ENCODE results near the gene ARHGAP40. TPM values are rescaled to one million over a fixed set of nuclear protein-coding genes. Genes with fewer than 3 reads are reported as not detected.

ARHGAP40 gene
- total and polyA plus RNA-seq, 2 of the 13 experiments (the other 11 are each of a cell fraction or from before 2014, with no cell fraction given): 0.75 to 2.1 TPM

DNA sequence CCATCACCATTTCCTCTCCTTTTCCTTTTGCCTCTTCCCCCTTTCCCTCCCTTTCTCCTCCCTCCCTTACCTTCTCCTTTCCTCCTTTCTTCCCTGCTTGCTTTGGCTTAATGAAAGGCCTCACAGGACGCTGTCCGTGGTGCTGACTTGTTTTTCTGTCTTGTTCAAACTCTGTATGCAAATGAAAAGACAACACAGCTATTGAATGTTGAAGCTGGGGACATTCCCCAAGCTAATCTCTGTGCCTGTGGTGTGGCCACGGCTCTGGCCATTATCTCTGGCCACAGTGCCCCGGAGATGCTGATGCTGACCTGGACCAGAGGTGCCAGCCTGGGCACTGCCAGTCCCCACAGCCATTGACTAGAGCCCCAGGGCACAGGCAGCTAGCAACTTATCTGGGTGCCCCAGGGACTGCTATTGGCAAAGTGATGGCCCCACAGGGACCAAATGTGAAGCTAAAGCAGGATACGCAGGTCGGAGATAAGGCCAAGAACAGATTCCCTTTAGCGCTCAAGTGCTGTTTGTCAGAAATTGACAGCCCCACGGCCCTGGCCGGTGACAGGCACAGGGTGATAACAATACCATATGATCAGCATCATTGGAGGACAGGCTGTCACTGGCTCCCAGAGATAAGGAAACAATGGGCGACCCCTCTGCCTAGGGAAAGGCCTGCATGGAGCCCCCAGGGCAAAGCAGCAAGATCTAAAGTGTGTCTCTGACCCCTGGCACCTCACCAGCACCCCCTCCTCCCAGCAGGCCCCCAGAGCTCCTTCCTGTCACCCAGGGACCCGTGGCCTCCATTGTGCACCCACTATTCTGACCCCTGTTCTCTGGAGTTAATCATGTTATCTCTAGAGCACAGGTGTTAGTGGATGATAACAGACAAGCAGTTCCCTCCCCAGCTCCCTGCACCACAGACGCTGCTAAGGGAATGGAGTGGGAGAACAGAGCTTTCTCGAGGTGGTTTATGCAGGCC is 91.1 kb downstream of the ARHGAP40 start (continued):
- TF ChIP-seq, protein P1, sequence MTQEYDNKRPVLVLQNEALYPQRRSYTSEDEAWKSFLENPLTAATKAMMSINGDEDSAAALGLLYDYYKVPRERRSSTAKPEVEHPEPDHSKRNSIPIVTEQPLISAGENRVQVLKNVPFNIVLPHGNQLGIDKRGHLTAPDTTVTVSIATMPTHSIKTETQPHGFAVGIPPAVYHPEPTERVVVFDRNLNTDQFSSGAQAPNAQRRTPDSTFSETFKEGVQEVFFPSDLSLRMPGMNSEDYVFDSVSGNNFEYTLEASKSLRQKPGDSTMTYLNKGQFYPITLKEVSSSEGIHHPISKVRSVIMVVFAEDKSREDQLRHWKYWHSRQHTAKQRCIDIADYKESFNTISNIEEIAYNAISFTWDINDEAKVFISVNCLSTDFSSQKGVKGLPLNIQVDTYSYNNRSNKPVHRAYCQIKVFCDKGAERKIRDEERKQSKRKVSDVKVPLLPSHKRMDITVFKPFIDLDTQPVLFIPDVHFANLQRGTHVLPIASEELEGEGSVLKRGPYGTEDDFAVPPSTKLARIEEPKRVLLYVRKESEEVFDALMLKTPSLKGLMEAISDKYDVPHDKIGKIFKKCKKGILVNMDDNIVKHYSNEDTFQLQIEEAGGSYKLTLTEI (CRISPR knock-in tag; conservative IDR thresholded peaks at IDR 0.05): no peak
- TF ChIP-seq, protein P2, sequence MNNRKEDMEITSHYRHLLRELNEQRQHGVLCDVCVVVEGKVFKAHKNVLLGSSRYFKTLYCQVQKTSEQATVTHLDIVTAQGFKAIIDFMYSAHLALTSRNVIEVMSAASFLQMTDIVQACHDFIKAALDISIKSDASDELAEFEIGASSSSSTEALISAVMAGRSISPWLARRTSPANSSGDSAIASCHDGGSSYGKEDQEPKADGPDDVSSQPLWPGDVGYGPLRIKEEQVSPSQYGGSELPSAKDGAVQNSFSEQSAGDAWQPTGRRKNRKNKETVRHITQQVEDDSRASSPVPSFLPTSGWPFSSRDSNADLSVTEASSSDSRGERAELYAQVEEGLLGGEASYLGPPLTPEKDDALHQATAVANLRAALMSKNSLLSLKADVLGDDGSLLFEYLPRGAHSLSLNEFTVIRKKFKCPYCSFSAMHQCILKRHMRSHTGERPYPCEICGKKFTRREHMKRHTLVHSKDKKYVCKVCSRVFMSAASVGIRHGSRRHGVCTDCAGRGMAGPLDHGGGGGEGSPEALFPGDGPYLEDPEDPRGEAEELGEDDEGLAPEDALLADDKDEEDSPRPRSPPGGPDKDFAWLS (CRISPR knock-in tag; IDR thresholded peaks at IDR 0.05; ENCODE audit: borderline replicate concordance): no peak
- peak; percentile 94 for TF ChIP-seq CCDC6 (CRISPR knock-in tag; IDR thresholded peaks at IDR 0.05)
- TF ChIP-seq ATRX (CRISPR knock-in tag; IDR thresholded peaks at IDR 0.05; ENCODE audit: borderline replicate concordance): no peak
- no peak for TF ChIP-seq SOX13 (IDR thresholded peaks at IDR 0.05)
- peak in 1 of 2 experiments; percentile 68; a peak in 2 of 4 replicates for TF ChIP-seq SOX13 (CRISPR knock-in tag; conservative IDR thresholded peaks at IDR 0.05 in 1 of 2, IDR thresholded peaks at IDR 0.05 in 1 of 2)
- TF ChIP-seq TCF7 (IDR thresholded peaks at IDR 0.05; ENCODE audit: low read depth): no peak
- TF ChIP-seq GZF1 (CRISPR knock-in tag; IDR thresholded peaks at IDR 0.05): no peak
- TF ChIP-seq RFXAP (CRISPR knock-in tag; IDR thresholded peaks at IDR 0.05; ENCODE audit: borderline replicate concordance): no peak; the same call in 1 of the 2 replicates
- TF ChIP-seq EEA1 (CRISPR knock-in tag; IDR thresholded peaks at IDR 0.05; ENCODE audit: borderline replicate concordance): no peak
- TF ChIP-seq NR2F1 (CRISPR knock-in tag; IDR thresholded peaks at IDR 0.05): peak in 1 of 2 experiments; percentile 52; a peak in 1 of 4 replicates
- peak; percentile 92 for TF ChIP-seq KDM4B (CRISPR knock-in tag; IDR thresholded peaks at IDR 0.05)
- no peak for TF ChIP-seq ZNF337 (CRISPR knock-in tag; IDR thresholded peaks at IDR 0.05; ENCODE audit: borderline replicate concordance, low read depth)
- no peak for TF ChIP-seq MLLT10 (CRISPR knock-in tag; IDR thresholded peaks at IDR 0.05)
- TF ChIP-seq, protein P3, sequence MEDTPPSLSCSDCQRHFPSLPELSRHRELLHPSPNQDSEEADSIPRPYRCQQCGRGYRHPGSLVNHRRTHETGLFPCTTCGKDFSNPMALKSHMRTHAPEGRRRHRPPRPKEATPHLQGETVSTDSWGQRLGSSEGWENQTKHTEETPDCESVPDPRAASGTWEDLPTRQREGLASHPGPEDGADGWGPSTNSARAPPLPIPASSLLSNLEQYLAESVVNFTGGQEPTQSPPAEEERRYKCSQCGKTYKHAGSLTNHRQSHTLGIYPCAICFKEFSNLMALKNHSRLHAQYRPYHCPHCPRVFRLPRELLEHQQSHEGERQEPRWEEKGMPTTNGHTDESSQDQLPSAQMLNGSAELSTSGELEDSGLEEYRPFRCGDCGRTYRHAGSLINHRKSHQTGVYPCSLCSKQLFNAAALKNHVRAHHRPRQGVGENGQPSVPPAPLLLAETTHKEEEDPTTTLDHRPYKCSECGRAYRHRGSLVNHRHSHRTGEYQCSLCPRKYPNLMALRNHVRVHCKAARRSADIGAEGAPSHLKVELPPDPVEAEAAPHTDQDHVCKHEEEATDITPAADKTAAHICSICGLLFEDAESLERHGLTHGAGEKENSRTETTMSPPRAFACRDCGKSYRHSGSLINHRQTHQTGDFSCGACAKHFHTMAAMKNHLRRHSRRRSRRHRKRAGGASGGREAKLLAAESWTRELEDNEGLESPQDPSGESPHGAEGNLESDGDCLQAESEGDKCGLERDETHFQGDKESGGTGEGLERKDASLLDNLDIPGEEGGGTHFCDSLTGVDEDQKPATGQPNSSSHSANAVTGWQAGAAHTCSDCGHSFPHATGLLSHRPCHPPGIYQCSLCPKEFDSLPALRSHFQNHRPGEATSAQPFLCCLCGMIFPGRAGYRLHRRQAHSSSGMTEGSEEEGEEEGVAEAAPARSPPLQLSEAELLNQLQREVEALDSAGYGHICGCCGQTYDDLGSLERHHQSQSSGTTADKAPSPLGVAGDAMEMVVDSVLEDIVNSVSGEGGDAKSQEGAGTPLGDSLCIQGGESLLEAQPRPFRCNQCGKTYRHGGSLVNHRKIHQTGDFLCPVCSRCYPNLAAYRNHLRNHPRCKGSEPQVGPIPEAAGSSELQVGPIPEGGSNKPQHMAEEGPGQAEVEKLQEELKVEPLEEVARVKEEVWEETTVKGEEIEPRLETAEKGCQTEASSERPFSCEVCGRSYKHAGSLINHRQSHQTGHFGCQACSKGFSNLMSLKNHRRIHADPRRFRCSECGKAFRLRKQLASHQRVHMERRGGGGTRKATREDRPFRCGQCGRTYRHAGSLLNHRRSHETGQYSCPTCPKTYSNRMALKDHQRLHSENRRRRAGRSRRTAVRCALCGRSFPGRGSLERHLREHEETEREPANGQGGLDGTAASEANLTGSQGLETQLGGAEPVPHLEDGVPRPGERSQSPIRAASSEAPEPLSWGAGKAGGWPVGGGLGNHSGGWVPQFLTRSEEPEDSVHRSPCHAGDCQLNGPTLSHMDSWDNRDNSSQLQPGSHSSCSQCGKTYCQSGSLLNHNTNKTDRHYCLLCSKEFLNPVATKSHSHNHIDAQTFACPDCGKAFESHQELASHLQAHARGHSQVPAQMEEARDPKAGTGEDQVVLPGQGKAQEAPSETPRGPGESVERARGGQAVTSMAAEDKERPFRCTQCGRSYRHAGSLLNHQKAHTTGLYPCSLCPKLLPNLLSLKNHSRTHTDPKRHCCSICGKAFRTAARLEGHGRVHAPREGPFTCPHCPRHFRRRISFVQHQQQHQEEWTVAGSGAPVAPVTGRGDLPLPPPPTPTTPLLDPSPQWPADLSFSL (CRISPR knock-in tag; IDR thresholded peaks at IDR 0.05): no peak
- TF ChIP-seq NFE2 (CRISPR knock-in tag; IDR thresholded peaks at IDR 0.05): no peak
- TF ChIP-seq ELF3 (CRISPR knock-in tag; IDR thresholded peaks at IDR 0.05): peak; percentile 89
- TF ChIP-seq HOXD1 (CRISPR knock-in tag; IDR thresholded peaks at IDR 0.05): no peak
